NCI-H2081 treated with DMSO at 0.1 percent for 48 hours (cell line): ENCODE measurements around the gene UBXN6.

Source experiments
- DNase-seq: peaks from one replicate; lab custom pipeline; 2025; lab: John Stamatoyannopoulos, UW

The UBXN6 gene

DNA sequence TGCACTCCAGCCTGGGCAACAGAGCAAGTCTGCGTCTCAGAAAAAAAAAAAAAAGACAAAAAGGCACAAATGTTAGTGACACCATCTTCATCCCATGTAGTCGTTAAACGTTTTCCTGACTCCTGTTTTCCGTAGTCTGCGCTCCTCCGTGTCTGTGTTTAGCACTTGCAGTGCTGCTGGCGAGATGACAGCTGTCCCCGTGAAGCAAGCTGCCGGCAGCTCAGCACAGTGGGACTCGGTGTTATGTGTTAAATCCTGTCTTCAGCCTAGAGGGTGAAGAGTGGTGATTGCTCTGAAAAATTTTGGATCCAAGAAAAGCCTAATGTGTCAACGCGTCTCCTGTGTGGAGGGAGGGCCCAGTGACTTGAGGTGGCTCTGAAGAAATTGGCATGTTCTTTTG is 18.4 kb downstream of the UBXN6 start:
- DNase-seq = no peak

DNA sequence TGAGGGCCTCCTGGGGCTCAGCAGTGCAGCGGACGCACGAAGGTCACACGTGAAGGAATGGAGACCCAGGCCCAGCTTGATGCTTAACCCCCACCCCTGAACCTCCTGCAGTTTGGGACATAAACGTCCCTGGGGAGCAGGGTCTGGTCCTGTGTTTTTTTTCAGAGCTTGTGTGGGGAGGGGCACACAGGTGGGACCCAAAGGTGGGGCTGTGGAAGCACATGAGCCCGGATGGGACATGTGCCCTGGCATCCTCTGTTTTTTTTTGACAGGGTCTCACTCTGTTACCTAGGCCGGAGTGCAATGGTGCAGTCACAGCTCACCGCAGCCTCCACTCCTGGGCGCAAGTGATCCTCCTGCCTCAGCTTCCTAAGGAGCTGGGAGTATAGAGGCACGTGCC is 20.5 kb downstream of the UBXN6 start:
- DNase-seq = no peak

DNA sequence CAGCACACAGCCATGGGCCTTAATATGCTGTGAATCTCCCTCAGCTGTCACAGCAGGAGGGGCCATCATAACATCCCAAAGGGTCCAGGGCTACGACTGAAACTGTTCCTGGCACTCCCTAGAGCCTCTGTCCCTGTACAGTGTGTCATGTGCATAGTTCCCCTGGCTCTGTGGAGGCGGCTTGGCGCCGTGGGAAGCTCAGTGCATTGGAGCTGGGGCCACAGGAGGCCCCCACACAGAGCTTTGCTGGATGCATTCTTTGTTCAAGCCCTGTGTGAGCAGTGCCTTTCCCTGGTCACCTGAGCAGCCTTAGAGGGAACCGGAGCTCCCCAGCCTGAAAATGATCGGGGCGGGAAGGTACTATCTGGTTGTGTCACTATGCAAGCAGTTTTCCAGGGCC is 21.4 kb downstream of the UBXN6 start:
- no peak for DNase-seq

DNA sequence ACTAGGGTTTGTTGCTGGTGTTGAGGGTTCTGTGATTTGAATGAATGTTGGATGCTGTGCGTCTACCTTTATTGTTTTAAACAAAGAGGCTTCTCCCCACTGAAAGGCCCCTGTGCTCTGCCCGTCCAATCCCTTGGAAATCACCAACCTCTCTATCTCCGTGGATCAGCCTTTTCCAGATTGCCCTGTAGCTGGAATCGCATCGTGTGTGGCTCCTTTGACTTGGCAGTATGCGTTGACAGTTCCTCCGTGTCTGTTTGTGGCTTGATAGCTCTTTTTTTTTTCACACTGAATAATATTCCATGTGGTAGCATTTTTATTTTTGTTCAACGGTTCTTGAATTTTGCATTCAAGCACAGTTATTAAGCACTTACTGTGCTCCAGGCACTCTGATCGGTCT is 23.2 kb downstream of the UBXN6 start:
- DNase-seq = no peak

DNA sequence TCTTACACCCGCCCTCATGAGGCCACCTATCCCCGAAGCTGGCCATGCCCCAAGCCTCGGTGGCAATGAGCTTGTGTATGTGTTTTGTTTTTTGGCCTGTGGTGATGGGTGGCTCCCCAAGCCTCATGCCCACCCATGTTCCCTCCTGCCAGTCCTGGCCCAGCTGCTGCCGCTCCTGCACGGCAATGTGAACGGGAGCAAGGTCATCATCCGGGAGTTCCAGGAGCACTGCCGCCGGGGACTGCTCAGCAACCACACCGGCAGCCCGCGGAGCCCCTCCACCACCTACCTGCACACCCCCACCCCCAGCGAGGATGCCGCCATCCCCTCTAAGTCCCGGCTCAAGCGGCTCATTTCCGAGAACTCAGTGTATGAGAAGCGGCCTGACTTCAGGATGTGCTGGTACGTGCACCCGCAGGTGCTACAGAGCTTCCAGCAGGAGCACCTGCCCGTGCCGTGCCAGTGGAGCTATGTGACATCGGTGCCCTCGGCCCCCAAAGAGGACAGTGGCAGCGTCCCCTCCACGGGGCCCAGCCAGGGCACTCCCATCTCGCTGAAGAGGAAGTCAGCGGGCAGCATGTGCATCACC is 24.6 kb downstream of the UBXN6 start:
- no peak for DNase-seq

DNA sequence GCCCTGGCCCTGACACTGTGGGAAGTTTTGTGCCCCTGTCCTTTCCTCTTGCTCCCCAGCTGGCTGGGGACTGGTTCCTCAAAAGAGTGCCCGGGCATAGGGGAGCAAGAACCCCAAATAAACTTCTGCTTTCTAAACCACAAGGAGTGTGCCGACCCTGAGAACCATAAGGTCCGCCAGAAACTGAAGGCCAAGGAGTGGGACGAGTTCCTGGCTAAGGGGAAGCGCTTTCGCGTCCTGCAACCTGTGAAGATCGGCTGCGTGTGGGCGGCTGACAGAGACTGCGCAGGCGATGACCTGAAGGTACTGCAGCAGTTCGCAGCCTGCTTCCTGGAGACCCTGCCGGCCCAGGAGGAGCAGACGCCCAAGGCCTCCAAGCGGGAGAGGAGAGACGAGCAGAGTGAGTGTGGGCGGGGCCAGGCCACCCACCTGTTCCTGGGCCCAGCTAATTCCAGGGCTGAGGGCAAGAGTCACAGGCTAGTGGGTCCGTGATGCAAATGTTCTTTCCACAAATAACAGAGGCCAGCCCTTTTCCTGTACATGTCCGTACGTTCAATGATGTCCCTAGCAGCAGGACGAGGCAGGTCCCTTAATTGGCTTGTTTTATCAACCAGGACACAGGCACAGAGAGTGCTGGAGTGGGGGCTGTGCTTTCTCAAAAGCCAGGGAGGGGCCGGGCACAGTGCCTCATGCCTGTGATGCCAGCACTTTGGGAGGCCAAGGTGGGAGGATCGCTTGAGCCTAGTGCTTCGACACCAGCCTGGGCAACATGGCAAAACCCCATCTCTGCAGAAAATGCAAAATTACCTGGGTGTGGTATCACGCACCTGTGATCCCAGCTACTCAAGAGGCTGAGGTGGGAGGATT is 25.6 kb downstream of the UBXN6 start:
- no peak for DNase-seq

DNA sequence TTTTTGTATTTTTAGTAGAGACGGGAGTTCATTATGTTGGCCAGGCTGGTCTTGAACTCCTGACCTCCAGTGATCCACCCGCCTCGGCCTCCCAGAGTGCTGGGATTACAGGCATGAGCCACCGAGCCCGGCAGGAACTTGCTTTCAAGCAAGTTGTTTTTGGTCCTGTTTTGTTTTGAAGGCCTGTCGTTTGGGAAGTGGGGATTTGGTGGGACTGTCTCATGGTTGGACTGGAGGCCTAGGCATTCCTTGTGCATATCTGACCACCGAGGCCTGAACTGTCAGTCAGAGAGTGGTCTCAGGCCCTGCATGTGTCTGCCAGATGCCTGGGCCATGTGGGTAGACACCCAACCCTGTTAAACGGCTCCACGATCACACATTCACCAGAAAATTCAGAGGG is 26.3 kb downstream of the UBXN6 start:
- DNase-seq = no peak

DNA sequence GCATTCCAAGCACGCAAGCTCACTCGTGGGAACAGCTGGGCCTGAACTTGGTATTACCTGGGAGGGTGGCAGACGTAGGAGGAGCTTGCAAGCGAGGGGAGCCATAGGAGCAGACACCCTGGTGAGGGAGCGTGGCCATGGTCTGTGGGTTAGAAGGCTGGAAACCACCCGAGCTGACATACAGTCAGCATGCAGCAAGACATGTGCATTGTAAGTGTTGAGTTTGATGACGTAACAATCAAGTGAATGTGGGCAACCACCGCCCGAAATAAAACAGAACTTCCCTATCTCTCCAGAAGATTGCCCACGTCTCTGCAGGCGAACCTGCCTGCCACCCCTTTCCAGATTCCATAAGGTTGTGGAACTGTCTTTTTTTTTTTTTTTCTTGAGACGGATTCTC is 26.8 kb downstream of the UBXN6 start:
- no peak for DNase-seq

DNA sequence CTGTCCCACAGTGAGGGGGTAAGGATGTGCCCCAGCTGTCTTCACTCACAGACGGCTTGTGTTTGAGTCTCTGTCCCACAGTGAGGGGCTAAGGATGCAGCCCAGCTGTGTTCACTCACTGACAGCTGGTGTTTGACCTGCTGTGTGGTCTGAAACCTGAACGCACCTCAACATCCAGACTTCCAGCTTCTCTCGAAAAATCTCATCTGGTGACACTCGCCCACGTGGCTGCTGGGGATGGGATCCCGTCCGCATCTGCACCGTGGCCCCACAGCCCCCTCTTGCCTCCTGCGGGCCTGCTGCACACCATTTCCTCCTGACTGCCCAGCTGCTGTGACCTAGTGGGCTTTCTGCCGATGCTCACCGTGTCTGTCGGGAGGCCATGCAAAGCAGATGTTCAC is 27.8 kb downstream of the UBXN6 start:
- DNase-seq = no peak

DNA sequence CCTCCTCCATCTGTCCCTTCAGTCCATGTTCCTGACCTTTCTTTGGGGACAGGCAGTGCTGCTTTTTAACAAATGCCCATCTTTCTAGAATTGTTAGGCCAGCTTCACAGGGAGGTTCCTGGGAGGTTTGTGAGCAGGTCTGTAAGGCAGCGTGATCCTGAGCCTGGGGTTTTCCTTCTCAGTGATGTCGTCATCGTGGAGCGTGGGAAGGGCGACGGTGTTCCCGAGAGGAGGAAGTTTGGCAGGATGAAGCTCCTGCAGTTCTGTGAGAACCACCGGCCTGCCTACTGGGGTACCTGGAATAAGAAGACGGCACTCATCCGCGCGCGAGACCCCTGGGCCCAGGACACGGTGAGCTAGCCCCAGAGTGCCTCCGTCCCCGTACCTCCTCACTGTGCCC is 28.3 kb downstream of the UBXN6 start:
- no peak for DNase-seq

DNA sequence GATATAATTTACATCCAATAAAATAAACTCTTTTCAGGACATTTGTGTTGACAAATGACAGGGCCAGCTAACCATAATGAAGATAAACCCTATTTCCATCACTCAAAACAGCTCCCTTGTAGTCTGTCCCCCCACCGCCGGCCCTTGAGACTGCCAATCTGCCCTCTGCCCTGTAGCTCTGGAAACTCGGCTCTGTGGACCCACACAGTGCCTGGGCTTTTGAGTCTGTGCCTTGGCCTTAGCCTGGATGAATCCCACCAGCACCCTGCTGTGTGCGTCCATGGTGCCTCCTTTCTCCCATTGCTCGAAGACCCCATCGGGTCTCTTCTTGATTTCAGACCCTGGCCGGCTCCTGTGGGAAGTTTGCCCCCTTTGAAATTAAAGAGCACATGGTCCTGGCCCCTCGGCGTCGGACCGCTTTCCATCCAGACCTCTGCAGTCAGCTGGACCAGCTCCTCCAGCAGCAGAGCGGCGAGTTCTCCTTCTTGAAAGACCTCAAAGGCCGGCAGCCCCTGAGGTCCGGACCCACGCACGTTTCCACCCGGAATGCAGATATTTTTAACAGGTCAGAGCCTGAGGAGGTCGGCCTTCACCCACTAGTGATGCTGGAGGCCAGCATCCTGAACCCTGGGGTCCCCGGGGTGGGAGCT is 29.1 kb downstream of the UBXN6 start:
- DNase-seq = no peak

DNA sequence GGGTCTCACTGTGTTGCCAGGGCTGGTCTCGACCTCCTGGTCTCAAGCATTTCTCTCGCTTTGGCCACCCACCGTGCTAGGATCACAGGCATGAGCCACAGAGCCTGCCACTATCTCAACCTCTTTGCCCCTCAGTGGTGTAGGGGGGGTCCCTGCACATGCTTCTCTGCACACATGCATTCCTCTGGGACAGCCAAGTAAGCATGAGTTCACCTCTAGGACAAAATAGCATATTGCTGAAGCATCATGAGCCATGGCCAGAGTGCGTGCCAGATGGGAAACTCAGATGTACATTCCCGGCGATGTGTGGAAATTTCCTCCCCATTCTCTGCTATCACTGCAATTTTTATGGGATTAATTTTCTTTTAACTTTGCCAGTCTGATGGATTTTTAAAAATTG is 32.1 kb downstream of the UBXN6 start:
- DNase-seq = no peak

DNA sequence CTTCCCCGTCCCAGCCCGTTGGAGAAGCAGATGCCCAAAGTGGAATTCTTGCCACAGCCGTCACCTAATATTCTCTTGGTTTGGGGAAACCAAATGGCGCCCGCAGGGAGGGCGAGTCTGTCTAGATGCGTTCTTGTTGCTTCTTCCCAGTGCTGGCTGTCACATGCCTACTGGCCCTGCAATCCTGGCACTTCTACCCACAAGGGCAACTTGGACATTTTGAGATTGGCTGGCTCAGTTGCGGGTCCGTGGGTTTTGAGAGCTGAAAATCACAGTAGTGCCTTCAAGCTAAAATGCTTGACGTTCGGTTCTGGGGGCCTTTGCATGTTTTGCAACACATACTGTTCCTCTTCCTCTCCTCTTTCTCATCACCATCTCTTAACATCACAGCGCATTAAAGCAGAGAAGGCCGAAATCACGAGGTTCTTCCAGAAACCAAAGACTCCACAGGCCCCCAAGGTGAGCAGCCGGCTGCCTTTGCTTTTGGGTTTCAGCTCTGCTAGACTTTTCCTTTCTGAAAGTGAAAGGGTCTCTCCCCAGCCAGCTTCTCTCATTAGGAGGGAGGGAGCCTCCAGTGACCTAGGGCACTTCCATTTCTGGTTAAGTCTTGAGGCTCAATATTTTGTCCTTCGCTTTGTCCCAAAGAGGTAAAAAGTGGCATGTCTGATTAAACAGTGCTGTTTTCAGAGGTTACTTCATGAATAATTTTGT is 34.0 kb downstream of the UBXN6 start:
- no peak for DNase-seq

DNA sequence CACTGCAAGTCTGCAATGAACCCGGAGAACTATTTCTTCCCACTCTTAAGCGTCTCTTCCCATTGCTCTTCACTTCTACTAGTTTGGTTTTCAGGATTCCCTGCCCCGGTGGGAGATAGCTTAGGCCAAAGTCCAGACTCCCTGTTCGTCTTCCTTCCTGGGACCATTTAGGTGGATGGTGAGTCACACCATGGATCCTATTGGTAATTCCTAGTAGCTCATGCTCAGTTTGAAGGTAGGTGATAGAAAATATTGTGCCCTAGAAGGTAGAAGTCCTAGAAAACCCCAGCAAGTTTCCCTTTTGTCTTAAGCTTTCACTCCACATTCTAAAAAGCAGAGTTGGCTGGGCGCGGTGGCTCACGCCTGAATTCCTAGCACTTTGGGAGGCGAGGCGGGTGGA is 41.3 kb downstream of the UBXN6 start:
- DNase-seq = no peak

DNA sequence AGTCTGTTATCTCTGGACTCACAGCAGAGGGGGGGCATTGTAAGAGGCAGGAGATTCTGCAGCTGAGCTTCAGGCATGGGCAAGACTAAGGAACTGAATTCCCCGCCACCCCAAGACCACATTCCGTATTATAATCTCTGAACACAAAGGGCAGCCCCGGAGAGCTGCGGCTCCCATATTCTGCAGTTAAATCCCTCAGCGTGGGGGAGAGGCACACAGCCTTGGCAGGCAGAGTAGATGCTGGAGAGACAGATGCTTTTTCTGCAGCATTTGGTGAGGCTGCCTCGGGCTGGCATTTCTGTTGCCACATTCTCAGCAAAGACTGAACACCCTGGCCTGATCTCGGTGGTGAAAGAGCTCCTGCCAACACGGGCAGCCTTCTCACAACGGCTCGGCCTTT is 42.2 kb downstream of the UBXN6 start:
- no peak for DNase-seq

DNA sequence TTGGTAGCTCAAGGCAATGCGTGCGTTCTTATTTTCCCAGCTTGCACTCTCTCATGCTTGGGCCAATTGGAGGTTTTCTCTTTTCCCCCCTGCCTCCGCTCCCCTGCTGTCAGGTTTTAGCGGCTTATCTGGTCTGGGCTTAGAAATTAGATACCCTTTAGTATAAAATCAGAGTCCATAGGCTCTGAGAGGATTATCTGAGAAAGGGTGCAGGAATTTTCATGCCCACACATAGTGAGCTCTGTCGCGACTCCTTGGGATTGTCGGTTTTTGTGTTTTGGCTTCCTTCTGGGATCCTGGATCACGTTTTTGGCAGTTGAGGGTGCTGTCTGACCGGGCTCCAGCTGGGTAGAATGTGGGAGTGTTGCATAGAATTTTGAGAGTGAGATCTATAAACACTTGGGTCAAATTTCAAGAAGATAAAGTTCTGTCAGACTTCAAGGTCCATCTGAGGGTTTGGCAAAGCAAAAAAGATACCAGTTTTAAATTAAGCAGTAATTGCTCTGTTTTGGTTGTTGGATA is 42.7 kb downstream of the UBXN6 start:
- no peak for DNase-seq

DNA sequence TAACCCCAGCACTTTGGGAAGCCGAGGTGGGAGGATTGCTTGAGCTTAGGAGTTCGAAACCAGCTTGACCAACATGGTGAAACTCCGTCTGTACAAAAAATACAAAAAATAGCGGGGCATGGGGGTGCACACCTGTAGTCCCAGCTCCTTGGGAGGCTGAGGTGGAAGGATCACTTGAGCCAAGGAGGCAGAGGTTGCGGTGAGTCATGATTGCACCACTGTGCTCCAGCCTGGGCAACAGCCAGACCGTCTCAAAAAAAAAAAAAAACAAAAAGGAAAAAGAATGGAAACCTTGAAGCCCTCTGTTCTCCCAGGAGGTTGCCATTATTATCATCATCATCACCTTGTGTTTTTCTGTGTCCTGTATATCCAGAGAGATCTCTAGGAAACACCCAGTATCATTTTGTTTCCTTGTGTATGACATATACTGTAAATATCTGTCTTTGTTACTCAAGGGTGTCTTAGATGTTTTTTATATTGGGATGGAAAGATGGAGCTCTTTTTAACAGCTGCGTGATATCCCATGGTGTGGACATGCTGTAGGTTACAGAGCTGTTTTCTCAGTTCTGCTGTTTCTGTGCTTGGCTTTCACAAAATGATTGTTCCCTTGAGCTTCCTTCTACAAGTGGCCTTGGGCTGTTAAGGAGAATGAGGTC is 43.3 kb downstream of the UBXN6 start:
- no peak for DNase-seq

DNA sequence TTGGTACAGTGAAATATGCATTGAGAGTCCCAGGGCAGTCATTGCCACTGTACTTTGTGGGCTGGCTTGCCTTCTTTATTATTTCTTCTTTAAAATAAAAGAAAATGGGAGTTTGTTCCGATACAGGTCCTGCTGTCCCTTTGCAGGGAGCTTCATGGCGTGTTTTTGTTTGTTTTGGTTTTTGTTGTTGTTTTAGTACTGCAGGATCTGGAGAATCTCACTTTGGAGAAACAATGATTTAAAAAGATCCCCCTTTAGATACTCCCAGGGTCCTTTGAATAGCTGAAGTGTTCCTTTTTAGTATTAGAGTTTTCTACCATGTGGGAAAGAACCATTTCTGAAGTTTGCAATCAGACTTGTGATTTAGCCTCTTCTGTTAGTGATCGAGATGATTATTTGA is 44.0 kb downstream of the UBXN6 start:
- DNase-seq = no peak

DNA sequence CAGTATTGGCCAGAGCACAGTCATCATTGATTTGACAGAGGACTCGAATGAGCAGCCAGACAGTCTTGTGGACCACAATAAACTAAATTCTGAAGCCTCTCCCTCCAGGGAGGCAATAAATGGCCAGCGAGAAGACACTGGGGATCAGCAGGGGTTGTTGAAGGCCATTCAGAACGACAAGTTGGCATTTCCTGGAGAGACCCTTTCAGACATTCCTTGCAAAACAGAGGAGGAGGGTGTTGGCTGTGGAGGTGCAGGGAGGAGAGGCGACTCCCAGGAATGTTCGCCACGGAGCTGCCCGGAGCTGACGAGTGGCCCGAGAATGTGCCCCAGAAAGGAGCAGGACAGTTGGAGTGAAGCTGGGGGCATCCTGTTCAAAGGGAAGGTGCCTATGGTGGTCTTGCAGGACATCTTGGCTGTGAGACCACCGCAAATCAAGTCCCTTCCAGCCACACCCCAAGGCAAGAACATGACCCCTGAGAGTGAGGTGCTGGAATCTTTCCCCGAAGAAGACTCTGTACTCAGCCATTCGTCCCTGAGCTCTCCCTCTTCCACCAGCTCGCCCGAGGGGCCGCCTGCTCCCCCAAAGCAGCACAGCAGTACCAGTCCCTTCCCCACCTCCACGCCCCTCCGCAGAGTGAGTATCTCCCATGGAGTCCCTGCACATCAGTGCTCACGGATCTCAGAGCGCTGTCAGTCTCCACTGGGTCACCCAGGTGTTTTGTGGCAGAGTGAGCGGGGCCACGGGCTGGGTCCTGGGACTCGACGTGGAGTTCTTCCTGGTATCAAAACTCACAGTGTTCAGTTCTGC is 48.3 kb downstream of the UBXN6 start:
- DNase-seq = no peak

DNA sequence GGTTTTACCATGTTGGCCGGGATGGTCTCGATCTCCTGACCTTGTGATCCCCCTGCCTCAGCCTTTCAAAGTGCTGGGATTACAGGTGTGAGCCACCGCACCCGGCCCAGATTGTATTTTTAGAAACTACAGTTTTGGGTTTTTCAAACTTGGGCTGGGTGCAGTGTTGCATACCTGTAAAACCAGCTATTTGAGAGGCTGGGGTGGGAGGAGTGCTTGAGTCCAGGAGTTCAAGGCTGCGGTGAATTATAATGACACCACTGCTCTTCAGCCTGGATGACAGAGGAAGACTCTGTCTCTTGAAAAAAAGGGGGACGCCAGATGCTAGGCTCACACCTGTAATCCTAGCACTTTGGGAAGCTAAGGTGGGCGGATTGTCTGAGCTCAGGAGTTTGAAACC is 51.0 kb downstream of the UBXN6 start:
- DNase-seq = no peak

DNA sequence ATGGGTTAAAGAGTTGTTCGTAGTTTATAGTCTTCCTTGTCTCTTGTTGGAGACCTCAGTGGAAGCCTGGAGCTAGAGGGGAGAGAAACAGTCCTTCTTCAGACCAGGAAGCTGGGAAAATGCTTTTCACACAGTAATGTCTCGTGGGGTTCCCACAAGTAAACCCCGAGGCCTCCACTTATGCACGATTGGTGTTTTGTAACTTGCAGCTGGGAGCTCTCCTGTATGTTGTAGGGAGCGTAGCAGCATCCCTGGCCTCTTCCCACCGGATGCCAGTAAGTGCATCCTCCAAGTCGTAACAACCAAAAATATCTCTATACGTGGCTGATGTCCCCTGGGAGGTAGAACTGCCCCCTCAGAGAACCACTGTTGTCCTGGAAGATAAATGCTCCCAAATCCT is 51.6 kb downstream of the UBXN6 start:
- DNase-seq = no peak
